ENCODE data around the gene NLRP3. TPM values are rescaled to one million over a fixed set of nuclear protein-coding genes. Genes with fewer than 3 reads are reported as not detected.

NLRP3 gene
- total RNA-seq, 1 experiment from 2014 or later, result not detected

DNA sequence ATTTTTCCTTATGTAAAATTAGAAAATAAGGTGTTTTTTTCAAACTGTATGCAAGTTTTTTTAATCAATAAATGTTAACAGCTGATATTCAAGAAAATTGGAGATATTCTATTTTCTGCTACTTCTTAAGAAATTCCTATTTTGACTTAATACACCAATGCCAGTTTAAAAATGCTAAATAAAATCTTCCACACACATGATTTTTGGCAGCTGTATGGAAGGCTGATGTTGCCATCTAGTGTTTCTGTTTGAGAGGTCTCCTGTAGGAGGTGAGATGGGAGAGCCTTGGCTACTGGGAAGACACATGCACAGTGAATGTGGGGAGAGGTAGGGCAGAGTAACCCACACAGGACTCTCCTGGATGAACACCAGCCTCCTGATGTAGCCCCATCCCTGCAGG, 71.1 kb downstream of the NLRP3 start:
- Histone ChIP-seq H3K9me3 (ENCODE audit: control insufficient read depth in 1 of 2, insufficient read depth in 1 of 2, low read depth in 1 of 2, low read length in 2 of 2) (no peaks in the 10 kb centered on the region), H3K9ac (ENCODE audit: low read length) (no peak overlapping the region), H3K4me1 (ENCODE audit: control insufficient read depth in 1 of 2, insufficient read depth in 2 of 2, low read length in 2 of 2) (no peaks in the 10 kb centered on the region), H3K9me2 (ENCODE audit: insufficient read depth) (no peaks in the 10 kb centered on the region), H4K20me1 (ENCODE audit: insufficient read depth) (no peaks in the 10 kb centered on the region), H3K27ac (ENCODE audit: low read depth, low read length) (no peak overlapping the region), H3K4me2 (ENCODE audit: low read length) (no peak overlapping the region), H2AFZ (ENCODE audit: low read depth, low read length, poor library complexity, severe bottlenecking) (no peak overlapping the region), H3K27me3 (ENCODE audit: insufficient read depth, low read length) (peaks cover 14% of the 10 kb centered on the region; the same call in 1 of the 2 replicates), H3K79me2 (ENCODE audit: insufficient read depth, low read length) (no peaks in the 10 kb centered on the region), H3K4me3 (replicated peaks in 1 of 2; ENCODE audit: low read depth in 1 of 2, low read length in 2 of 2) (no peak overlapping the region), H3K36me3 (ENCODE audit: control insufficient read depth in 1 of 2, insufficient read depth in 2 of 2, low read length in 2 of 2) (no peaks in the 10 kb centered on the region)
- ChIA-PET POLR2A (no interaction called here), RAD21 (ENCODE audit: low non-redundant PET in 1 of 2, low total read pairs in 2 of 2, uncharacterized antibody in 2 of 2, unreplicated experiment in 2 of 2) (no interaction called here), CTCF (interaction anchor here (1.0 kb wide), 1 partner anchor 114 kb away, joined by 5 read pairs; no protein-coding TSS in a partner anchor)
- no TSS peak for BruUV-seq (replicated peaks)
- no peak for TF ChIP-seq TCF7L2 (IDR thresholded peaks at IDR 0.05; ENCODE audit: borderline replicate concordance, extremely low read depth, insufficient read depth, insufficient read length)
- TF ChIP-seq CTCF (IDR thresholded peaks at IDR 0.05 in 2 of 3, conservative IDR thresholded peaks at IDR 0.05 in 1 of 3; ENCODE audit: borderline replicate concordance in 1 of 3, insufficient read depth in 1 of 3, low read depth in 2 of 3, low read length in 2 of 3), result peak; percentile 45 to 51 (median 50); a peak in 5 of 6 replicates
- no peak for TF ChIP-seq FOSL1 (IDR thresholded peaks at IDR 0.05; ENCODE audit: low read depth)
- no peak for TF ChIP-seq EZH2phosphoT487 (IDR thresholded peaks at IDR 0.05; ENCODE audit: borderline replicate concordance)
- TF ChIP-seq RAD21 (IDR thresholded peaks at IDR 0.05; ENCODE audit: low read depth), result peak; percentile 77
- TF ChIP-seq ATF3 (IDR thresholded peaks at IDR 0.05), result no peak
- TF ChIP-seq, protein P1, sequence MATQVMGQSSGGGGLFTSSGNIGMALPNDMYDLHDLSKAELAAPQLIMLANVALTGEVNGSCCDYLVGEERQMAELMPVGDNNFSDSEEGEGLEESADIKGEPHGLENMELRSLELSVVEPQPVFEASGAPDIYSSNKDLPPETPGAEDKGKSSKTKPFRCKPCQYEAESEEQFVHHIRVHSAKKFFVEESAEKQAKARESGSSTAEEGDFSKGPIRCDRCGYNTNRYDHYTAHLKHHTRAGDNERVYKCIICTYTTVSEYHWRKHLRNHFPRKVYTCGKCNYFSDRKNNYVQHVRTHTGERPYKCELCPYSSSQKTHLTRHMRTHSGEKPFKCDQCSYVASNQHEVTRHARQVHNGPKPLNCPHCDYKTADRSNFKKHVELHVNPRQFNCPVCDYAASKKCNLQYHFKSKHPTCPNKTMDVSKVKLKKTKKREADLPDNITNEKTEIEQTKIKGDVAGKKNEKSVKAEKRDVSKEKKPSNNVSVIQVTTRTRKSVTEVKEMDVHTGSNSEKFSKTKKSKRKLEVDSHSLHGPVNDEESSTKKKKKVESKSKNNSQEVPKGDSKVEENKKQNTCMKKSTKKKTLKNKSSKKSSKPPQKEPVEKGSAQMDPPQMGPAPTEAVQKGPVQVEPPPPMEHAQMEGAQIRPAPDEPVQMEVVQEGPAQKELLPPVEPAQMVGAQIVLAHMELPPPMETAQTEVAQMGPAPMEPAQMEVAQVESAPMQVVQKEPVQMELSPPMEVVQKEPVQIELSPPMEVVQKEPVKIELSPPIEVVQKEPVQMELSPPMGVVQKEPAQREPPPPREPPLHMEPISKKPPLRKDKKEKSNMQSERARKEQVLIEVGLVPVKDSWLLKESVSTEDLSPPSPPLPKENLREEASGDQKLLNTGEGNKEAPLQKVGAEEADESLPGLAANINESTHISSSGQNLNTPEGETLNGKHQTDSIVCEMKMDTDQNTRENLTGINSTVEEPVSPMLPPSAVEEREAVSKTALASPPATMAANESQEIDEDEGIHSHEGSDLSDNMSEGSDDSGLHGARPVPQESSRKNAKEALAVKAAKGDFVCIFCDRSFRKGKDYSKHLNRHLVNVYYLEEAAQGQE (IDR thresholded peaks at IDR 0.05; ENCODE audit: low read depth), result no peak
- DNase-seq (ENCODE audit: low read depth, low spot score) (peak; percentile 26), ATAC-seq (peak; percentile 91)
- intact Hi-C loops (cut with micrococcal nuclease), result loop anchor here (1.0 to 2.0 kb wide), 3 partner anchors 97 to 990 kb away; no protein-coding TSS in a partner anchor

All from HCT116 (cell line).